AG20443 (cell line): ENCODE results near the gene UGT3A2.
"Not testable (repeated sequence)": the region's sequence is repeated elsewhere in the genome, so short reads cannot be mapped to it uniquely, and the experiment has no call there.

Source experiments
- DNase-seq: peaks from one replicate; pipeline ENCODE4 v3.0.0; 2012; ENCODE audit warnings: low spot score, mixed read lengths

UGT3A2 gene

DNA sequence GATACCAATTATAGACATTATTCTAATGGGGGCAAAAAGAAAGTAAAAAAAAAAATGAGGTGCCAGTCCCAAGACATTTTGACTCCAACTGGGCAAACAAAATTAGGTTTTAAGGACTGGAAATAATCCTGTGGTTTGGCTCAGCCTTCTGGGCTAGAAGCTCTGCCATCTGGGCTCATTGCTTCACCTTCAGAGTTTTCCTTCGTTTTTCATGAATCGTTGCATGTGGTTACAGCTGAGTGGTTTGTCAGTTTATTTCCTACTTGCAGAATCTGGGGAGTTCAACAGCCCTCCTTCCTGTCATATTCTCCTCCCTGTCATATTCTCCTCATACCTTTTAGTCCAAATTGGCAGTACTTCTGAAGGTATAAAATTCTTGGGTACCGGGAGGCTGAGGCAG, 12.0 kb downstream of the UGT3A2 start:
- no peak for DNase-seq

DNA sequence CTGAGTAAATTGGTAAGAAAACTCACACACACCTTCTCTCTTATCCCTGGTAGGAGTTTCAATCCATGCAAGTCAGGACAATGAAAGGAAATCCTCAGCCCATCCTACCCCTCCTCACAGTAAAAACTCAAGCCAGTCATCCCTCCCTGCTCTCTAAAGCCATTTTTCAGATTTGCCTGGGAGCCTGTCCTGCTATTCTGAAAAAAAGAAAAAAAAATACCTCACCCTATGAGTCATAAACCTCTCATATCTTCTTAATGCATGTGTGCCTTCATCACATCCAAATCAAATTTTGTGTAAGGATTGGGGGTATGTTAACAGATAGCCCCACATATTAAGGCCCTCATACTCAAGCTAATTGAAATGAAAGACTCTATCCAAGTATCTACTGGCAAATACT, 14.1 kb downstream of the UGT3A2 start:
- no peak for DNase-seq

DNA sequence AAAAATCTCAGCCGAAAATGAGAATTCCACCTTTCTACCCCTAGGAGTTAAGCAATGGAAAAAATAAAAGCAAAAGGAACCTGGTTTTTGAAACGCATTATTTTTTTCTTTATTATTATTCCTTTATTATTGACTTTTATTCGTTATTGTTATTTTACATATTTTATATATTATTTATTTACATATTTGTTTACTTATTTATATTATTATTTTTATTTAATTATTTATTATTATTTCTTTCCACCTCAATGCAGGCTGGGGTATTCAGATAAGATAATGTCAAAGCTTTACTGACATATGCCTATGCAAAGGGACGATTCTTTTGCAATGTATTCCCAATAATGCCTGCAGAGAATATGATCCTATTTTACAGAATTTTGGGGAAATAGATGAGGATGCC, 16.7 kb downstream of the UGT3A2 start:
- DNase-seq = no peak

DNA sequence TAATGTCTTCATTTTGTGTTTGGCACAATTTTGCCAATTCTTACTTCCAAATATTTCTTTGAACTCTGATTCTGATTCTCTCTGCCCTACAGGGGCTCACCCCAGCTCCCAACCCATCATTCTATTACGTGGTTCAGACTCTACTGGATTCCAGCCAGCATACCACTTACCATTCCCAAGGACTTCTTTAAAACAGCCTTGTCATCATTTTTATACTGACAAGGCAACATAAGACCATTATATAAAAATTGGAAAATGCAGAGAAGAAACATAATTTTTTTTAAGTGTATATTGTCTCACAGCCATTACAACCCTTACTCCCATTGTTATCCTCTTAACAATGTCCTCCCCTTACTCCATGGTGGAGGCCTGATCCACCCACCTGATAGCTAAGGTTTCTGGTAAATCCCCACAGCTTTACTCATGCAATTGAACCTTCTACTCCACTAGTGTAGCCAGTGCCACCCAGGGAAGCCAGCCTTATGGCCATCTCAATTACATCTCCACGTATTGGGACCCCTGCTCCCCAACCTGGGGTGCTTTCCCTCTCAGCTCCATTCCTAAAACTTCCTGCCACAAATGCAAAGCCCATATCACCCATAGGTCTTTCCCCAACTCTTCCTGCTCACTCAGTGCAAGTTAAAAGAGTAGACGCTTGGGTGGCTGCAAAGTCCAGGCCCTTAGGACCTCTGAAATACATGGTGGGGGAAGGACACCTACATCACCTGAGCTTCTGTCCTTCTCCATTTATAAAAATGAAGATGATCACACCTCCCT, 19.1 kb downstream of the UGT3A2 start:
- no peak for DNase-seq

DNA sequence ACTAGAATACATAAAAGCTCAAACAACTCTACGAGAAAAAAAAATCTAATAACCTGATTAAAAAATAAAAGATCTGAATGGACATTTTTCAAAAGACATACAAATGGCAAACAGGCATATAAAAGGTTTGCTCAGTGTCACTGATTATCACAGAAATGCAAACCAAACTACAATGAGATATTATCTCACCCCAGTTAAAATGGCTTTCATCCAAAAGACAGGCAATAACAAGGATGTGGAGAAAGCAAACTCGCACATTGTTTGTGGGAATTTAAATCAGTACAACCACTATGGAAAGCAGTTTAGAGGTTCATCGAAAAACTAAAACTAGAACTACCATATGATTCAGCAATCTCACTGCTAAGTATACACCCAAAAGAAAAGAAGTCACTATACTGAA, 20.8 kb downstream of the UGT3A2 start:
- DNase-seq = no peak

DNA sequence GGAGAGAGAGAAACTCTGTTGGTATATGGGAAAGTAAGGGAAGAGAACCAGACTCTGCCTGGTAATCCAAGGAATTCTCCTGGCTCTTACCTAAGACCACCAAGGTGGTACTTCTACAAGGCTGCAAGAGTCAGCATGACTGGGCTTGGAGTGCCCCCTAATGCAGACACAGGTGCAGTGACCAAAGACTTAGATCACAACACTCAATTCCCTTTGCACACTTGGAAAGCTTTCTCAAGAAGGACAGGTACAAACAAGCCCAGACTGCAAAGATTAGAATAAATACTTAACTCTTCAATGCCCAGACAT, 25.2 kb downstream of the UGT3A2 start:
- no peak for DNase-seq

DNA sequence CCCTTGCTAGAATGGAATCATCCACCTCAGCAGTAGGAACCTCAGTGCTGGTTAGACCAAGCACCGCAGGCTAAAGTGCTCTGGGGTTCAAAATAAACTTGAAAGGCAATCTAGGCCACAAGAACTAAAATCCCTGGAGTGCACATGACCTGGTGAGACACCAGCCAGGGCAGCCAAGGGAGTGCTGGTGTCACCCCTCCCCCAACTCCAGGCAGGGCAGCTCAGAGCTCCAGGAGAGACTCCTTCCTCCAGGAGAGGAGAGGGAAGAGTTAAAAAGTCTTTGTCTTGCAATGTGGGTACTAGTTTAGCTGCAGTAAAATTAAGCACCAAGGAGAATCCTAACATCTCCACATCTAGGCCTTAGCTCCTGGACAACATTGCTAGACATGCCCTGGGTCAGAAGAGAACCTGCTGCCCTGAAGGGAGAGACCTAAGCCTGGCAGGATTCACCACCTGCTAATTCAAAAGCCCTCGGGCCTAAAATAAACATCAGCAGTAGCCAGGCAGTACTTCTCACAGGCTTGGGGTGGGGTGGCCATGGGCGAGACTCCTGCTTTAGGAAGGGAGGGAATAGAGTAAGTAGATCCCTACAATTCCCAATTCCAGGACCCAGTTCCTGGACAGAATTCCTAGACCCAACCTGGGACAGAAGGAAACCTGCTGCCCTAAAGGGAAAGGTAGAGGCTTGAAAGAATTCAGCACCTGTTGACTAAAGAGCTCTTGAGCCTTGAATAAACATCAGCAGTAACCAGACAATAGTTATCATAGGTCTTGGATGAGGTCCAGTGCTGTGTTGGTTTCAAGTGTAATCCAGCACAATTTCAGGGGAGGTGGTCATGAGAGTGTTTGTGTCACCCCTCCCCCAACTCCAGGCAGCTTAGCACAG, 25.8 kb downstream of the UGT3A2 start:
- DNase-seq = no peak

DNA sequence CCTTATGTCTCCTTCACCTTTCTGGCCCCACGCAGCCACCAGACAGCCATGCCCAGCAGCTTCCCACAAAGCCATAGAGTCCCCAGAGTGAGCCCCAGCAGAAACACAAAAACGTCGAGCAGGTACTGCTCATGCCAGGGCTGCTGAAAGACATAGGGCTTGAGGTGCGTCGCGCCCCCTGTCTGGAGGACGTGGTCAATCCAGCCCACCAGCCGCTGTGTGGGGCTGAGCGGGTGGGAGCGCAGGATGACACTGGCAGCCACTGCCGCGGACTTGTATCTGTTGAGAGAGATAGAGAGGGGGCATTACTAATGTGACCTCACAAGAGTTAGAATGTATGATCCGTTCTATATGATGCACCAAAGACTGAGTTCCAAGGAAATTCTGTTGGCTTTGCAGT, 31.0 kb downstream of the UGT3A2 start:
- no peak for DNase-seq

DNA sequence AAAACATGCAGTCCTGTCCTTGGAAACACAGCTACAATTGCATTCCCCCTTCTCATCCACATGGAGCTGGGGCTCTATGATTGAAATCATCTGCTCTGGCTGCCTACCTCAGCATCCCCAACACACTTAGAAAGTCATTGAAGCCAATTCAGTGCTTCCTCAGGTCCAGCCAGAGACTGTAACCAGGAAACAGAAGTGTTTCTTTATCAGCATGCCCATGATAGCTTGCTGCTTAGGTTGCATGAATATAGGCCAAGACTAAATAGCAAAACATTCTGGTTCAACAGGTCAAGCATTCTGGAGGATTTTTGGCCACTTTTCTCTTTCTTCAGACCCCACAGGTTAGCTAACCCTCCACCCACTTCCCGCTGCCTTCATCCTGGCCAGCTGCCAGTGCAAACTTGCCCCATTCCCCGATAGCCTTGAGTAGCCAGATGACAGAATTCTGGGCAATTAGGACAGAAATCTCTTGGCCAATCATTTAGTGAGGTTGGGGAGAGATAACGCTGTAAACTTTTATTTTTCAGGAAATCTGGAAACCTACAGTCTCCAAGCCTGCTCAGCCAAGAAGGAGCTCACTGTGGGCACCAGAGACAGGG, 32.0 kb downstream of the UGT3A2 start:
- not testable (repeated sequence) for DNase-seq

DNA sequence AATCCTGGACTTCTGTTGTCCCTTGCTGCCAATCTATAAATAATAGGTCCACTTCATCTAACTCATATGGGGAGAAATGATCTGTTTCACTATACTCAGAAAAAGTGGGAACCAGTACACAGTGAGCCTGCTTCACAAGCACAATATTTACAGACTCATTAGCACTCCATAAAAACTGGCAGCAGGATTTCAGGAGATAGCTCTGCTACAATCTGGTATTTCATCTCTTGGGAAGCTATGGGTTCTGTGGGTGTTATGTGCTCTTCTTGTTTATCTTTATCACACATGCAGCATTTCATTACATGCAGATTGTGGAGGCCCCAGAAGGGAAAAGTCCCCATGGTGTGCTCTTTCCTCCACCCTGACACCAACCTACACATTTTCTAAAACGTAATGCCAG, 33.2 kb downstream of the UGT3A2 start:
- no peak for DNase-seq

DNA sequence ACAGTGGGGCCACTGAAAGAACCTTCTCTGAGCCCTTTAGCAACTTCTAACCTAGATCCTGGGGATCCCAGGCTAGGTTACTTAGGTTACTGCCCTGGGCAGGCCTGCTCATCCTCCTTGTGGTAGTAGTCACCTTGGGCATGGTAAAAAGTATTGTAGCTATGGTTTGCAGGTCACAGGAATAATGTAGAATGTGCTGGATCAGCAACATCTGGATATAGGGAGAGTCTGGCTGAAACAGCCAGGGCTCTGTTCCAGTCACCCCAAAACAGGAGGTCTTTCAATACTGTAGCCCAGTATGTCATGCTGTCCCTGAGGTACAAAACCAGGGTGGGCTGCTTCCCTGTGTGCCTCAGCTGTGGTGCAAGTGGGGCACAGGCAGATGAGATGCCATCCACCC, 33.6 kb downstream of the UGT3A2 start:
- no peak for DNase-seq

DNA sequence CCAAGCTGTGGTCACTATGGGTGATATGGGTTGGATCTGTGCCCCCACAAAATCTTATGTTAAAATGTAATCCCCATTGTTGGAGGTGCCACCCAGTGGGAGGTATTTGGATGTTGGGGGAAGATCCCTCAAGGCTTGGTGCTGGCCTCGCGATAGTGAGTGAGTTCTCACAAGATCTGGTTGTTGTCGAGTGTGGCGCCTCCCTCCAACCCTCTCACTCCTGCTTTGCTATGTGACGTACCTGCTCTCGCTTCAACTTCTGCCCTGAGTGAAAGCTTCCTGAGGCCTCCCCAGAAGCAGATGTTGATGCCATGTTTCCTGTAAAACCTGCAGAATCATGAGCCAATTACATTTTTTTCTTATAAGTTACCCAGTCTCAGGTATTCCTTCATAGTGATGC, 35.5 kb downstream of the UGT3A2 start:
- no peak for DNase-seq

DNA sequence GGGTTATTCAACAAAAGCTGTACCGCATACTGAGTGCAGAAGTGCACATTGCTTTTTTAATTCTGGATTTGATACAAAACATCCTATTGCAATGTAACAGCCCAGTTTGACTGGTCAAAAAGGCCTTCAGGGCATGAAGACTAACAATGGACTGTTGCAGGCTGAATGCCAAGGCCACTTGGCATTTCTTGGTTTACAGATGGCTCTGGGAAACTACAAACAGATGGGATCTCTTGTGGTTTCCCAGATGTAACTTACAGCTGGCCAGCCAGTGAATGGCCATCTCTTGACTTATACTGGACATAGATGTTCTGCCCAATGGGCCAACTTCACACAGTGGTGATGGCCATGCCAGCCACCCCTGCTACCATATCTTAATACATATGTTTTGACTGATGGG, 36.8 kb downstream of the UGT3A2 start:
- DNase-seq = no peak

DNA sequence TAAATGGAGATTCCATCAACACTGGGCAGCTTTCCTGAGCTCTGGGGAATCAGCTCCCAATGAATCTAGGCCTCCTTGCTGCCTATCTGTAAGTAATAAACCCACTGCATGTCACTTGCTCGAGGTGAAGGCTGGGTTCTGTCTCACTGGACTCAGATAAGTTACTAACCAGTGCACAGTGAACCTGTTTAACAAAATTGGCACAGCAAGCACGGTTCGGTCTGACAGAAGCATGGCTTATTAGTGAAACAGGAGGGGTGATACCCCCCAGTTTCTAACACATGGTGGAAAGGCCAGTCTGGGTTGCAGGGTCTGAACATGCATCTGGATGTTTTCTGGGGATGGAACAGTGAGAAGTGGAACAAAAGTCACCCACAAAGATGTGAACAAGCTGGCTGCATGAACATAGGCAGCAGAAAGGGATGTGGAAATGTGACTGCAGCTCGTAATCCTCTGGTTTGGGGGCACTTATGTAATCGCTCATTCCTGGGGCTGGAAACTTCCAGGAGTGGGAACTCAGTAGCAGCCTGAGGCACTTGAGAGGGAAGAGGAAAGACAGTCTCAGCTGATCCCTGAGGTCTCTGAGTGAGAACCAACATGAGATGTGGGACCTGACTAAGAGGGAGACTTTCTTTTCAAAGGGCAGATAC, 37.7 kb downstream of the UGT3A2 start:
- no peak for DNase-seq

DNA sequence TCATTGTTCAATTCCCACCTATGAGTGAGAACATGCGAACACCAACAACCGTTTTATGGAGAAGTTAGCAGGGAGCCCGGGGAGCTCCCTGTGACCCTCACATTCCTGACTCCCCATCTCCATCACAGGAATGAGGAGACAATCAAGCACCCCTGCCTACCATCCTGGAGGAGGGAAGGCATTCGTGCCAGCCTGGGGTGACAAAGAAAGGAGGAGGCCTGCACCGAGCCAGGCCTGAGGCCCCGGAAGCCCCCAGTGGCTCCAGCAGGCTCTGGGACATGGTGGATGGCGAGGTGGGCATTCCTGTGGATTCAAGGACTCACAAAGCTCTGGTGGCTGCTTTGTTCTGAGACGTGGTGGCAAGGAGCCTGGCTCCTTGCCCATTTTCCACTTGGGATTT, 39.0 kb downstream of the UGT3A2 start:
- DNase-seq = no peak

DNA sequence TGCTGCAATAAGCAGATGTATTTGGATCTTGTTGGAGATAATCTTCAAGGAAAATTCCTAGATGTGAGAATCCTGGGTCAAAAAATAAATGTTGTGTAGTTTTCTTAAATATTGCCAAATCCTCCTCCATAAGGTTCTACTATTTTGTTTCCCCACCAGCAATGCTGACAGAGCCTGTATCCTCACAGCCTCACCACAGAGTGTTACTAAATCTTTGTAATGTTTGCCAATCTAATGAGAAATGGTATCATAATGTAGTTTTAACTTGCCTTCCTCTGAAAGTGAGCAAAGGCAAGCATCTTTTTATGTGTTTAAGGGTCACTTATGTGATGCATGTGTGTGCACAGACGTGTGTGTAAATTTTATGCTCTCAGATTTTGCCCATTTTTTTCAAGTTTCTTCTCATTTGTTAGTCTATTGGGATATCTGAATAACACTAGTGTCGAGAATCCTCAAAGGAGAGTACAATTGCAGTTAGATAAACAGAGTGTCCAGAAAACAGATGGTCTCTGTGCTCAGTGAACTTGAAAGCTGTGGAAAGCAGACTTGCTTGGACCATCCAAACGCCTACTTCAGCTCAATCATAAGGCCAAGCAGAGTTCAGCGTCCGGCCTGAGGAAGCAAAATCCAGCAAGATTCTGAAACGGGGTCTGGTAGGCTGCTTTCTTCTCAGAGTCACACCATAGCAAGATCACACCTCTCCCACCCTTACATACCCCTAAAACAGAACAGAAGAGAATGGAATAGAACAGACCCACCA, 39.8 kb downstream of the UGT3A2 start:
- DNase-seq = no peak

DNA sequence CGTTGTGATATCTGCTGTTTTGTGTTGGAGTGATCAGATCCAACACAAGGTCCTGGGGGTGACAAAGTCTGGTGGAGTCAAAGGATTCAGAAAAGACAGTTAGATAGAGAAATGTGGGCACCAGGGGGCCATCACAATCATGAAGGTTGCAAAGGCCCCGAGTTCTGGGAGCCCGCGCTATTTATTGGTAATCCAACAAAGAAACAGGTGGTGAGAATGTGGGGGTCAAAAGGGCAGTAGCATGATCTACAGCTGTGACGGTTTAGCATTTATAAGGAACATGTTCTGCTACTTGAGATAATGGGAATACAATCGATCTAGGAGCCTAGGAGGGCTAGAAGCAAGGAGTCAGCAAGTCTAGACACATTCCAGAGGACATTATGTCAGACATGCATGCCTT, 44.4 kb downstream of the UGT3A2 start:
- not testable (repeated sequence) for DNase-seq

DNA sequence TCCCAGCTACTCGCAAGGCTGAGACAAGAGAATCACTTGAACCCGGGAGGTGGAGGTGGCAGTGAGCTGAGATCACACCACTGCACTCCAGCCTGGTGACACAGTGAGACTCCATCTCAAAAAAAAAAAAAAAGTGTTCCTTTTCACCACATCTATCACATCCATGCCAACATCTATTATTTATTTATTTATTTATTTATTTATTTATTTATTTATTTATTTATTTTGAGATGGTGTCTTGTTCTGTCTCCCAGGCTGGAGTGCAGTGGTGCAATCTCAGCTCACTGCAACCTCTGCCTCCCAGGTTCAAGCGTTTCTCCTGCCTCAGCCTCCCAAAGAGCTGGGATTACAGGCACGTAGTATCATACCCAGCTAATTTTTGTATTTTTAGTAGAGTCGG, 47.1 kb downstream of the UGT3A2 start:
- DNase-seq = not testable (repeated sequence)

DNA sequence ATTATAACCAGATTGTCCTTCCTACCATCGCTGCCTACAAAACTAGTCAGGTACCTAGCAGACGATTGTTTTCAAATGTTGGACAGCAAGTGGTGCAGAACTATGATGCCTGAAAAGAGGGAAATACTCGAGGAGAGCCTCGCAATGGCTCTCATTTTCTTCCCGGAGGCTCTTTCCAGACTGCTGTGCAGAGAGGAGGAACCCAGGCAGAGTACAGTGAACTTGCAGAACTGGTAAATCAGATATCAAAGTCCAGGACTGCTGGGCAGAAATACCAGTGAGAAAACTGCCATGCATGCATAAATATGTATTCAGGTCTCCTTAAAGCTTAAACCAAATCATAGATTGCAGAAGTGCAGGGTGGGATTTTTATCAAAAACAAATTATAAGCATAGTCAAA, 49.1 kb downstream of the UGT3A2 start:
- no peak for DNase-seq

DNA sequence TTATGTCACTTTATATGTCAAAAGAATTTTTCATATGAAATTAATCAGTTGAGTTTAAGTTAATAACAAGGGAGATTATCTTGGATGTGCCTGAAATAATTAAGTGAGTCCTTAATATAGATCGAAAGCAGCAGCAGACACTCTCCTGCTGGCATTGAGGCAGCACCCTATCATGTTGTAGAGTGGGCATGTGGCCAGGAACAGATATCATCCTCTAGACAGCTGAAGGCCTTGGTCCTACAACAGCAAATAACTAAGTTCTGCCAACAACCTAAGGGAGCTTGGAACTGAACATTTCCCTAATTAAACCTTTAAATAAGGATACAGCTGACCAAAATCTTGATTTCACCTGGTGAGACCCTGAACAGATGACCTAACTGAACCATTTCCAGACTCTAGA, 49.7 kb downstream of the UGT3A2 start:
- DNase-seq = no peak

DNA sequence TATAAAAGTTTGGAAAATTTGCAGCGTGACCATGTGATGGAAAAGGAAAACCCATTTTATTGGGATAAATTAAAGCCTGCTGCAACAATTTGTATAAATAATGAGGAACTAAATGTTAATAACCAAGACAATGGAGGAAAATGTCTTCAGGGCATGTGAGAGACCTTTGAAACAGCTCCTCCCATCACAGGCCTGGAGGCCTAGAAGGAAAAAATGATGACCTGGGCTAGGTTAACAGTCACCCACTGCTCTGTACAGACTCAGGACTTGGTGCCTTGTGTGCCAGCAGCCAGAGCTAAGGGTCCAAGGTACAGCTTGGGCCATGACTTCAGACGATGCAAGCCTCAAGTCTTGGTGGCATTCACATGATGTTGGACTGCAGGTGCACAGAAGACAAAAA, 53.5 kb downstream of the UGT3A2 start:
- no peak for DNase-seq

DNA sequence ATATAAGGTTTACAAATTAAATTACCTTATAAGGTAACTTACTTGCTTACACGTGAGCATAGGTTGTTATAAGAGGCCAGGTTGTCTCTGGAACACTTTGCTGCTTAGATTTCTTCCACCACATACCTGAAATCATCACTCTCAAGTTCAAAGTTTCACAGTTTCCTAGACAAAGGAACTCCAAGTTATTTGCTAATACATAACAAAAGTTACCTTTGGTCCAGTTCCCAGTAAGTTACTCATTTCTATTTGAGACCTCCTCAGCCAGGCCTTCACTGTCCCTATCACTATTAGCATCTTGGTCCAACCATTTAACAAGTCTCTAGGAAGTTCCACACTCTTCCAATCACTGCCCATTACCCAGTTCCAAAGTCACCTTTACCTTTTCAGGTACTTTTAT, 57.0 kb downstream of the UGT3A2 start:
- DNase-seq = no peak
